SH-SY5Y (cell line): ENCODE measurements around the gene TMEM200C.

Experiments
- GATA2 ChIP-seq: IDR thresholded peaks from 2 replicates; pipeline ENCODE4 v1.6.1; 2011; ENCODE audit warnings: mild to moderate bottlenecking, low read depth, low read length
- GATA3 ChIP-seq: IDR thresholded peaks from 2 replicates; pipeline ENCODE4 v1.6.1; 2011; ENCODE audit warnings: low read depth, mild to moderate bottlenecking, low read length, moderate library complexity

TMEM200C gene

DNA sequence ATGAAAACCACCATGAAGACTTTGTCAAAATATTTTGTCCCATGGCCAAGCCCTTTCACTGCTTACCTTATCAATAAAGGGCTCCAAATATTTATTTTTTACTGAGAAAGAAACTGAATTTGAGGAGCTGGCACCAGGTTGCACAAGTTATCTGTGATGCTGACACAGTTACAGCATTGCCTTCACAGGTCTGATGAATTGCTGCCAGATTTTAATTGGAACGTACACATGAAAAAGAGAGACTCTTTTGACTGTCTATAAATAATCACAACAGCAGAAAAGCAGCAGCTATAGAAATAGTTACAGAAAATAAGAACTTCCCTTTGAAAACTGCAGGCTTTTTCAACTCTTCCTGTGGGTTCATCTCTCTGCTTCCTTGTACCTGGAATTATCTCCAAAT lies 23.9 kb downstream of the TMEM200C start:
- no peak for TF ChIP-seq GATA2
- TF ChIP-seq GATA3 = no peak

DNA sequence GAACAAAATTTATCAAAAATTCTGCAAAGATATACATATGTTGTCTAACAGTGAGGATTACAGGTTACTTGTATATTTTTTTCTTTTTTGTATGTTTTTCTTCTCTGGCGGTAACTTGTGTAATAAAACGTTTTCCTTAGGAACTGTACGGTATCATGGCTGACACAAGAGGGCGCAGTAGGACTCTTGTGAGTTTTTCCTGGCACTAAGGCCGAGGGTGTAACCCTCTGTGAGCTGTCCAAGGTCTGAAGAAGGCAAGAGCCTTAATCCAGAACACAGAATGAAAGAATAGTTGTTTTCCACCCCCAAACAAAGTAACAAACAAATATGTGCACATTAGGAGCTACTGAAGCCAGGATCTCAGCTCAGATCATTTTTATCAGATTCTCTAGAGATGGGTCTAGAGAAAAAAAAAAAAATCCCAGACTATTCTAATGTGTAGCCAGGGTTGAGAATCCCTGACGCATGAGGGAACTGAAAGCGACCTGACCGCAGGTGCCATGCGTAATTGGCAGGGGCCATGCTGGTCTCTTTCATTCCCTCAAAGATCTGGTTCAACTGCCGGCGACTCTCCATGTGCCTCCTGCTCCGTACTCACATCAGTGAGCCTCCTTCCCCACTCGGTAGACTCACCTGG lies 27.0 kb downstream of the TMEM200C start:
- TF ChIP-seq GATA2 = no peak
- TF ChIP-seq GATA3 = no peak

DNA sequence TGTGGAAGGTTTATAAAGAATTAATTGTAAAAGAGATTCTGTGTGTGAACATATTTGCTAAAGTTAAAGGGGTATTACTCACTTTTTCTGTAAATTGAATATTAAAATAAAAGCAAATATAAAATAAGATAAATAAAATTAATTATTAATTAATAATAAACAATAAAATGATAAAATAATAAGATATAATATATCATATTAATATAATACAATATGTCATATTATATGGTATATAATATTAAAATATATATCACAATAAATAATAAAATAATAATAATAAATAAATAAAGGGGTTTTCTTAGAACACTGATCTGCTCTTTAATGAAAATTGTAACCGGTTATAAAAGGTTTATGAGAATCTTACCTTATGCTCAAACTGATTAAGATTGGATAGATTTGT lies 29.8 kb downstream of the TMEM200C start:
- TF ChIP-seq GATA3 (no peak), GATA2 (no peak)

DNA sequence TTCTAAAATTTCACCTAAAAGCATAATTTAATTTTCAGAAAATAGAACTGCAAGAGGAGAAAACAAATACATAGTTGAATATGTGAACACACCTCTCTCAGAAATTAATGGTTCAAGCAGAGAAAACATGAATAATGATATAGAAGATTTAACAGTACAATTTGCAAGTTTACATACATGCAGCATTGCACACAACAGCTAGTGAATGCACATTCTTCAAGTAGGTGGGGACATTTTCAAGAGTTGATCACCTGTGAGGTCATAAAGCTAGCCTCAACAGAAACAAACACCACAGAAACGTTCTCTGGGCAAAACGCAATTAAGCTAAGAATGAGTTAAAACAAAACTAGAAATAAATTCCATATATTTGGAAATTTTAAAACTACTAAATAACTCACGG lies 38.1 kb downstream of the TMEM200C start:
- no peak for TF ChIP-seq GATA2
- no peak for TF ChIP-seq GATA3

DNA sequence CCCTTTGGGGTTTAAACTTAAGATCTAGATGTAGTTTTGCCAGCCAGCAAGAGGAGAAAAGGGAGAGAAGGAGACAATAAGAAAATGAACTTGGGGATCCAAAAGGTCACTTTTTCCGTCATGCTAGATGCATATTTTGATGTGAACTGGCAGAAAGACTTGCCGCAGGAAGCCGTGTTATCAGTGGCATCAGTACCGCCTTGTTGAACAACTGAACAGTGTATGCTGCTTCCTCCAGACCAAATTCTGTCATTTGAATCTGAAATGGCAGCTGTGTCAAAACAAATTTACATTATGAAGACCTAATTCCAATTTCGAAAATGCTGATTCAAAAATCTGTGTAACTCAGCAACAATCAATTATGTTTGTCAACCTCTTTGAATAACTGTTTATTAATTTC lies 42.1 kb downstream of the TMEM200C start:
- peak; percentile 90 for TF ChIP-seq GATA2
- peak; percentile 71 for TF ChIP-seq GATA3

DNA sequence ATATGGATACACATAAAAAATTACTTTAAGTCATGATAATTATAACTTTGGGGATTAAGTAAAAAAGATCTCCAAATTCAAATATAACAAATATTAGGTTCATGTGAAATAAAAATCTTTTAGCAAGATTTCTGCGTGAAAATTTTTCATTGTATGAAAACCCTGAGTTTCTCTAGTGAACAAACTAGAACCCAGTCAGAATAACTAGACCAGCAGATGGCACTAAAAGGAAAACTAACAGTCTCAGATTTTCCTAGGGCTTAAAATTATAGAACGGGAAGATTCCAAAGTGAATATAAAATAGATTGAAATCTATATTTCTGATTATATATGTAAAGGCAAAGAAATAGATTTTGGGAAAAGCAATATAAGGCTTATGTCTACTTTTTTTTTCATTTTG lies 43.3 kb downstream of the TMEM200C start:
- no peak for TF ChIP-seq GATA2
- TF ChIP-seq GATA3 = no peak

DNA sequence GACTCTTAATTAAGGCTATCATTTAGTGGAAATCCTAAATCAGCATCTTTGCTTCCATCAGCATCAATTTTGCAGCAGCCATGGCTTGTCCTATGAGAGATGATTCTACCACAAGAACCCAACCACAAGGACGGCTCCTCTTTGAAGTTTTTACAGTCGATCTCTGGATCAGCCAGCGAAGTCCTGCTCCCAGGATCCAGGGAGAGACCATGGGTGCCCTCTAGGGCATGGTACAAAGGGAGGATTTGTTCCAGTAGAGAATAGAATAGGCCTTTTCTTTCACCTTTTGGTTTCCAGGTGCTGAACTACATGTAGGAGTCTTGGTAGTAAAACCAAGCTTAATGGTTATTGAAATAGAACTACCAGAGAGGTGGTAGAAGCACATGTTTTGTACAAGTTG lies 52.7 kb downstream of the TMEM200C start:
- TF ChIP-seq GATA3 (no peak), GATA2 (no peak)

DNA sequence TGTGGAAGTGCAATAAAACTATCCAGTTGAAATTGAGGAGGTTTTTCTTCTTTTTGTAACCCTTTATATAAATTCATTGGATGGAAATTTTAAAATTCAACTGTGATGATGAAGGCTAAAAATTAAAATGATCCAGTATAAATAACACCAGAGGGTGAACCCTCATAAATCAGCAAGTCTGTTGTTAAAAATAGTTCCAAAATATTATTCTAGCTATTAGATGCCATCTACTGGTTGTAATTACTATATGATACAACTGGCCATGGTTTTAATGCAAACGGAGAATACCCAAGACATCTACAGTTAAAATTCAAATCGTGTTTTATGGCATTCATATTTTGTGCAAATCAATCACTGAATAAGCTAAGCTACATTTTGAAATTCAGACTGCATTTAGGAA lies 53.8 kb downstream of the TMEM200C start:
- TF ChIP-seq GATA2 (no peak), GATA3 (no peak)

DNA sequence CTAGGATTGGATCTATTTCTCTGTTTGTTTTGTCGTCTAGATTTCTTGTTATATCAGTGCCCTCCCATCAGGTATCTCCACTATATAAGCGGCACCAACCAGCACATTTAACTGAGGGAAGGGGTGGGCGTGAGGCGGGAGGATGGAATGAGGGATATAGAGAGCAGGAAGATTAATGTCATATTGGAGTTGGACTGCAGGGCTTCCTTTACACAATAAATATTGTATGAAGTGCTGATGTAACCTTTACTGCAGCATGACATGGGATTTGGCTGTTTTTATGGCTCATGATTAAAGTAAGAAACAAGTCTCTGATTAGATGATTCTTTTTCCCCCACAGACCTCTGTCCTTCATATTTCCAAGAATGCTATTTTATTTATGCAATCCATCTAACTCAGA lies 54.8 kb downstream of the TMEM200C start:
- TF ChIP-seq GATA3 (no peak), GATA2 (no peak)

DNA sequence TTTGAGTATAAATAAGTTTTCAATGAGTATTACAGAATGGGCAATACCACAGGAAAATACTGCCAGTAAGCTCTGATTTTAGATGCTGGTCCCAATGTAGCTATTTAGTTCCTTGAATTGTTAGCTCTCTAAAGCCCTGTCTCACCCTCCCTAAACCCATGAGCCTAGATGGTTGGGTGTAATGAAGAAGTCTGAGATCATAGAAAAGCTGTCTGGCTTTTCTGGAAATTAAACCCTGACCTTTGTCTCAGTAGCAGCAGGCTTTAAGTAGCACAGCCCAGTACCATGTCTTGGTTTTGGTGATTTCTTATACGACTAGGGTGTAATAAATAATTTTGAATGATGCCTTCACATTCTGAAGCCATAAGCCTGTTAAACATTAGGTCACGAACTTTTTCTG lies 55.3 kb downstream of the TMEM200C start:
- no peak for TF ChIP-seq GATA2
- TF ChIP-seq GATA3 = no peak

DNA sequence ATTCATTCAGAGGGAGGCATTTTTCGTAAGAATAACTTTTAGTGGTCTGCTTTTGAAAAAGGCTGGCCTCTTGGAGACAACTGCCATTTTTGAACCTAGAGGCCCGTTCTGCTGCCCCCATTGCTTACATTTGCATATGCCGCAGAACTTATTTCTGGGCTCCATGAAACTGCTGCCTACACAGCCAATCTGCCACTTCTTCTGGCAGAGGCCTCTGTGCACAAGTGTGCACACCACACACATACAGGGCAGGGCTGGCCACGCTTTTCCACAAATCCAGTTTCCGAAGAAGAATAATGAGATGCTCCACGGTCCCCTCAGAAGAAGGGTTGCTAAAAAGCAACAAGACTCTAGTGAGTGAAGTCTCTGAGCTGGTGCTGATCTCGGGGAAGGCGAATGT lies 56.2 kb downstream of the TMEM200C start:
- TF ChIP-seq GATA3 (no peak), GATA2 (no peak)
